Uterus (tissue), 4 donors: ENCODE results near the gene IKZF1. TPM values are rescaled to one million over a fixed set of nuclear protein-coding genes. Genes with fewer than 3 reads are reported as not detected.

Source experiments
- DNase-seq, 2 donors: peaks; one replicate each; pipeline ENCODE4 v3.0.0-alpha.2; 2019 to 2020
- H3K27ac ChIP-seq, 2 donors: fragments of 200-600 bp; sonication (generic); 1 replicate in 1 of 2; 2 replicates in 1 of 2; pipeline ENCODE4 v1.5.1; 2016 to 2018
- H3K27me3 ChIP-seq, 2 donors: fragments of 200-600 bp; sonication (generic); one replicate each; pipeline ENCODE4 v1.5.1; 2018 to 2019; ENCODE audit warnings: control low read depth in 1 of 2
- H3K36me3 ChIP-seq, 2 donors: fragments of 200-600 bp; sonication (generic); one replicate each; pipeline ENCODE4 v1.5.1; 2019; ENCODE audit warnings: control low read depth in 1 of 2
- H3K4me1 ChIP-seq, 2 donors: fragments of 200-600 bp; sonication (generic); one replicate each; pipeline ENCODE4 v1.5.1; 2018 to 2019; ENCODE audit warnings: control low read depth in 1 of 2
- H3K4me3 ChIP-seq, 2 donors: fragments of 200-600 bp; sonication (generic); 1 replicate in 1 of 2; 2 replicates in 1 of 2; pipeline ENCODE4 v1.5.1; 2018 to 2019; ENCODE audit warnings: mild to moderate bottlenecking in 1 of 2
- H3K9me3 ChIP-seq, 2 donors: fragments of 200-600 bp; sonication (generic); one replicate each; pipeline ENCODE4 v1.5.1; 2019; ENCODE audit warnings: control low read depth in 1 of 2
- CTCF ChIP-seq, 4 experiments: fragments of 200-600 bp in 2 of 4; fragments of 450-650 bp in 2 of 4; sonication (generic) in 2 of 4; IDR thresholded peaks; one replicate each; pipeline ENCODE4 v1.5.1; 2016 to 2019; ENCODE audit warnings: antibody characterized with exemption in 4 of 4, mild to moderate bottlenecking in 2 of 4, moderate library complexity in 1 of 4
- POLR2A ChIP-seq, 2 donors: fragments of 450-650 bp; IDR thresholded peaks; one replicate each; pipeline ENCODE4 v1.6.1; 2016; ENCODE audit warnings: antibody characterized with exemption in 2 of 2, mild to moderate bottlenecking in 1 of 2, moderate library complexity in 1 of 2
- intact Hi-C: fragments of 100-400 bp; cut with DNase I; formaldehyde crosslinking; loops from one replicate; pipeline ENCODE4 v1.15.1; 2023; ENCODE audit warnings: low total_unique reads
- total RNA-seq, 4 donors: library from RNA; depleted of rRNA in 3 of 4; stranded (reverse); fragments of >200 nt in 3 of 4; gene quantifications; one replicate each; pipeline versions ENCODE4 v1.1.0 to v1.2.4, GENCODE V29; 2014 to 2023
- donor health status: DM: yes; HTN: yes; CAD: no.

IKZF1 gene
- total RNA-seq, 4 donors from 2014 or later, result 7.0 to 828 (median 12.8) TPM

- Histone ChIP-seq H3K4me1 (no peaks in the 10 kb centered on the region), H3K9me3 (no peaks in the 10 kb centered on the region), H3K4me3 (no peak overlapping the region), H3K27ac (no peak overlapping the region), H3K36me3 (no peaks in the 10 kb centered on the region), H3K27me3 (no peaks in the 10 kb centered on the region)
- DNase-seq, result no peak
- intact Hi-C loops, result no loop called here
- no peak for TF ChIP-seq CTCF (IDR thresholded peaks at IDR 0.05)
These were observed 11.5 kb downstream of the IKZF1 start for GRCh38 chr7:50315739-50316671.

DNA sequence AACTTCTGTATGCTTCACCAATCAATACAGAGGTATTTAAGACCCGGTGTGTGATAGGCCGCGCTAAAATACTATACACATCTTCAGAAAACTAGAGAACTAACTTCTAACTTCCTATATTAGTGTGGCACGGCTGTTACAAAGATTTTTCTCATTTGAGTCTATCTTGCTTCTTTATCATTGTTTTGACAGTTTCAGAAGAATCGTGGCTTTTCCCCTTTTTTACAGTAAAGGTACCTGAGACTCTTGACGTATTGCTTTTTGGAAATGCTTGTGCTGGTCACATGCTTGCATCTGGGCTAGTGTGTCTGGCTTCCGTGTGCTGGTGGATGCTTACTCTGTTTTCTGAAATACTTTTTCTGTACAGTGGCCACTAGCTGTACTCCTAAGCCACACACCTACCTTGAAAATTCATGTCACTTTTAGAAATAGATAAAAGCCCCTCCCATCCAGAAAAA is 12.7 kb downstream of the IKZF1 start:
- H3K27me3 ChIP-seq, result no peaks in the 10 kb centered on the region
- no peak for TF ChIP-seq POLR2A (IDR thresholded peaks at IDR 0.05)
- TF ChIP-seq CTCF (IDR thresholded peaks at IDR 0.05), result no peak
- no peak overlapping the region for H3K27ac ChIP-seq
- H3K4me3 ChIP-seq, result no peak overlapping the region
- no peak for DNase-seq
- H3K9me3 ChIP-seq, result no peaks in the 10 kb centered on the region
- intact Hi-C loops, result no loop called here
- no peaks in the 10 kb centered on the region for H3K36me3 ChIP-seq
- no peaks in the 10 kb centered on the region for H3K4me1 ChIP-seq

DNA sequence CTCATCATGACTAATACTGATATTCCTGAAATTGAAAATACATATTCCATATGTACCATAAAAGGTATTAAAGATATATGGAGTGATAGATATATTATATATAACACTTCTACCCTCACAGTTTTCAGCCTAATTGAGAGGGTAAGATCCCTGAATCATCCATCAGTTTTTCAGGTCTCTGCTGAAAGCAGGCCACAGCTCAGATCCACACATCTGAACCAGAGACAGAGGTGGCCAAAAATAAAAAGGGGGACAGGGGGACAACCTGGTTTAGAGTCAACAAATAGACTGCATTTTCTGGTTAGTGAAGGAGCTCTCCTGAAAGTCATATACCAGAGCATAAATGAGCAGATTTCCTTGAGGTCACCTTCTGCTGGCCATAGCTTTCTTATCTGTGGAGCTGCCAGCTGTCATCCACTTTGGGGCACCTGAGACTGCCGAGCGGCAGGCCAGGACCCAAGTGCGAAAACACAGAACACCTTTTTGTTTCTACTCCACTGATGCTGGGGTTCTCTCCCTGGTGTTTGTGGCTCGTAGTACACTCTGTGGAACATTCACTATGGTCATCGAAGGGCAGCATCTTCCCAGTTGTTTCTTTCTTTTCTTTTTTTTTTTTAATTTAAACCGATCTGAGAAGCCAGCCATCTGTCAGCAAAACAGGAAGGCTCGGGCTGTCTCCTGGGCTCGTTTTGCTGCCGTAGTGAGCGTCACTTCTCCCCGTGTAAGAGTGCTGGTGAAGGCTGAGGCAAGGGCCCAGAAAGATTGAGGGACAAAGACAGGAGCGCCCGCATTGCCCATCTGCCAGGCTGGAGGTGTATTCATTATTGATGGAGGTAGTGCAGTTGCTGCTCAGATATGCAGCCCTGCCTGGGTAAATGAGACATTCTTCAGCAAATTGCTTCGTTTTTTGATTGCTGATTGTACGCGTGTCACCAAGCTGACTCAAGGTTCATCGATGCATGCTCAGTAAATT is 13.5 kb downstream of the IKZF1 start:
- Histone ChIP-seq H3K4me1 (no peaks in the 10 kb centered on the region), H3K27ac (no peak overlapping the region), H3K9me3 (no peaks in the 10 kb centered on the region), H3K4me3 (no peak overlapping the region), H3K27me3 (no peaks in the 10 kb centered on the region), H3K36me3 (no peaks in the 10 kb centered on the region)
- DNase-seq, result no peak
- TF ChIP-seq CTCF (IDR thresholded peaks at IDR 0.05) (no peak), POLR2A (IDR thresholded peaks at IDR 0.05) (no peak)
- intact Hi-C loops, result no loop called here

GRCh38 chr7:50321487-50322067 is 17.1 kb downstream of the IKZF1 start:
- TF ChIP-seq POLR2A (IDR thresholded peaks at IDR 0.05), result no peak
- no peak for TF ChIP-seq CTCF (IDR thresholded peaks at IDR 0.05)
- H3K4me1 ChIP-seq, result no peaks in the 10 kb centered on the region
- no peaks in the 10 kb centered on the region for H3K36me3 ChIP-seq
- no peak overlapping the region for H3K27ac ChIP-seq
- no peak overlapping the region for H3K4me3 ChIP-seq
- no peak for DNase-seq
- intact Hi-C loops, result no loop called here
- no peaks in the 10 kb centered on the region for H3K9me3 ChIP-seq
- H3K27me3 ChIP-seq, result no peaks in the 10 kb centered on the region
